A549 (cell line): ENCODE results near the gene OBSCN. TPM values are rescaled to one million over a fixed set of nuclear protein-coding genes. Genes with fewer than 3 reads are reported as not detected.
A peak's percentile ranks its signal among the peaks of the same experiment; 100 is the strongest.
"Not testable (repeated sequence)": the region's sequence is repeated elsewhere in the genome, so short reads cannot be mapped to it uniquely, and the experiment has no call there.

Experiments
- ATAC-seq, 2 experiments: fragments of 200-7000 bp in 1 of 2; fragments of >200 bp in 1 of 2; cut with Nextera tagmentation in 1 of 2; cut with Tn5 transposase in 1 of 2; 3 replicates each; pipeline versions ENCODE4 v1.8.0 to v1.9.1; 2018 to 2020; ENCODE audit warnings: mild to moderate bottlenecking in 1 of 2, moderate library complexity in 1 of 2
- CTCF ChIA-PET: fragments of 300-600 bp; sonication (Branson Sonifier 250); formaldehyde crosslinking; extraction: SDS; loops from one replicate; lab custom pipeline; 2021; ENCODE audit warnings: antibody characterized with exemption, inconsistent platforms; lab: Yijun Ruan, JAX
- POLR2A ChIA-PET: fragments of 350-600 bp; formaldehyde crosslinking; extraction: SDS; loops from one replicate; lab custom pipeline; 2021; ENCODE audit warnings: antibody characterized with exemption, inconsistent platforms; lab: Yijun Ruan, JAX
- DNase-seq, 2 experiments: peaks; one replicate each; pipeline versions ENCODE4 v3.0.0 to v3.0.0-alpha.2; 2011 to 2016; ENCODE audit warnings: low read depth in 1 of 2, low spot score in 1 of 2
- FAIRE-seq: peaks from 2 replicates; lab custom pipeline; 2011; peaks lifted over from hg19 to GRCh38; lab: Jason Lieb, UNC
- H3K27ac ChIP-seq, 2 experiments: fragments of >200 bp; sonication (Bioruptor Twin); formaldehyde crosslinking; 3 replicates each; pipeline ENCODE4 v1.5.1; 2016 to 2017
- H3K4me1 ChIP-seq: fragments of >200 bp; sonication (Bioruptor Twin); formaldehyde crosslinking; 3 replicates; pipeline ENCODE4 v1.6.1; 2016
- H3K4me2 ChIP-seq: fragments of >200 bp; sonication (Bioruptor Twin); formaldehyde crosslinking; 3 replicates; pipeline ENCODE4 v1.6.1; 2016
- H3K4me3 ChIP-seq: fragments of >200 bp; sonication (Bioruptor Twin); formaldehyde crosslinking; 3 replicates; pipeline ENCODE4 v1.5.1; 2016
- H3K9me3 ChIP-seq: fragments of >200 bp; sonication (Bioruptor Twin); formaldehyde crosslinking; 3 replicates; pipeline ENCODE4 v1.6.1; 2016
- BHLHE40 ChIP-seq: IDR thresholded peaks from 2 replicates; pipeline ENCODE4 v1.6.1; 2012; ENCODE audit warnings: low read depth, low read length, inconsistent platforms
- CBX2 ChIP-seq: fragments of 200-600 bp; sonication (generic); IDR thresholded peaks from 2 replicates; pipeline ENCODE4 v1.6.1; 2016; ENCODE audit warnings: low read depth, mild to moderate bottlenecking, borderline replicate concordance
- CBX8 ChIP-seq: fragments of 200-600 bp; sonication (generic); IDR thresholded peaks from 2 replicates; pipeline ENCODE4 v1.6.1; 2016
- CHD2 ChIP-seq: fragments of 150-350 bp; IDR thresholded peaks from 2 replicates; pipeline ENCODE4 v1.6.1; 2014; ENCODE audit warnings: low read length; ENCODE audit not compliant: partially characterized antibody
- EHF ChIP-seq: fragments of 250-450 bp; sonication (Bioruptor Pico); IDR thresholded peaks from 2 replicates; pipeline ENCODE4 v1.5.0; 2020; ENCODE audit warnings: mild to moderate bottlenecking
- FOXS1 ChIP-seq: fragments of 250-450 bp; sonication (Bioruptor Pico); IDR thresholded peaks from 2 replicates; pipeline ENCODE4 v1.5.0; 2020; ENCODE audit warnings: mild to moderate bottlenecking, moderate library complexity
- HDAC2 ChIP-seq: fragments of 200-600 bp; sonication (generic); IDR thresholded peaks from 2 replicates; pipeline ENCODE4 v1.6.1; 2016
- HEYL ChIP-seq: fragments of 250-450 bp; sonication (Bioruptor Pico); IDR thresholded peaks from 2 replicates; pipeline ENCODE4 v1.8.0; 2021; ENCODE audit warnings: mild to moderate bottlenecking, moderate library complexity
- KDM5A ChIP-seq: fragments of 200-600 bp; sonication (generic); IDR thresholded peaks from 2 replicates; pipeline ENCODE4 v1.6.1; 2016; ENCODE audit warnings: antibody characterized with exemption, mild to moderate bottlenecking
- MAFK ChIP-seq: fragments of 450-650 bp; IDR thresholded peaks from 2 replicates; pipeline ENCODE4 v1.6.1; 2014; ENCODE audit not compliant: partially characterized antibody
- NPAS2 ChIP-seq: fragments of 250-450 bp; sonication (Bioruptor Pico); IDR thresholded peaks from 2 replicates; pipeline ENCODE4 v1.8.0; 2022; ENCODE audit warnings: mild to moderate bottlenecking, moderate library complexity, borderline replicate concordance
- RARB ChIP-seq: fragments of 250-450 bp; sonication (Bioruptor Pico); IDR thresholded peaks from 2 replicates; pipeline ENCODE4 v1.8.0; 2021; ENCODE audit warnings: mild to moderate bottlenecking, moderate library complexity
- RFX5 ChIP-seq: fragments of 450-650 bp; IDR thresholded peaks from 2 replicates; pipeline ENCODE4 v1.7.1; 2014; ENCODE audit warnings: antibody characterized with exemption, mild to moderate bottlenecking, moderate library complexity
- SREBF2 ChIP-seq: fragments of 450-650 bp; IDR thresholded peaks from 2 replicates; pipeline ENCODE4 v1.6.1; 2014; ENCODE audit warnings: mild to moderate bottlenecking, moderate library complexity
- USF2 ChIP-seq: fragments of 450-650 bp; IDR thresholded peaks from 2 replicates; pipeline ENCODE4 v1.6.1; 2014; ENCODE audit warnings: antibody characterized with exemption
- ZSCAN20 ChIP-seq: fragments of 250-450 bp; sonication (Bioruptor Pico); IDR thresholded peaks from 2 replicates; pipeline ENCODE4 v1.8.0; 2022; ENCODE audit warnings: mild to moderate bottlenecking, moderate library complexity
- WGBS: methylation state at CpG from one replicate; pipeline ENCODE4 v1.1.6; 2017; ENCODE audit errors: missing lambda C conversion rate; 5-methylcytosine and 5-hydroxymethylcytosine counted together
- polyA plus RNA-seq, 4 experiments: library from polyadenylated mRNA; depleted of rRNA in 3 of 4; stranded (reverse); fragments of >200 nt; fragmentation: RNase III in 1 of 4; extraction: RNeasy Plus Mini Kit Qiagen cat#74134 plus additional on column Dnase treatment in 1 of 4; gene quantifications; 2 replicates in 3 of 4; 3 replicates in 1 of 4; pipeline ENCODE4 v1.2.3, GENCODE V29; 2011 to 2017

Gene OBSCN
- polyA plus RNA-seq, 2 of the 4 experiments (the other 2 are of a cell fraction) = 3.1 to 6.8 TPM

DNA sequence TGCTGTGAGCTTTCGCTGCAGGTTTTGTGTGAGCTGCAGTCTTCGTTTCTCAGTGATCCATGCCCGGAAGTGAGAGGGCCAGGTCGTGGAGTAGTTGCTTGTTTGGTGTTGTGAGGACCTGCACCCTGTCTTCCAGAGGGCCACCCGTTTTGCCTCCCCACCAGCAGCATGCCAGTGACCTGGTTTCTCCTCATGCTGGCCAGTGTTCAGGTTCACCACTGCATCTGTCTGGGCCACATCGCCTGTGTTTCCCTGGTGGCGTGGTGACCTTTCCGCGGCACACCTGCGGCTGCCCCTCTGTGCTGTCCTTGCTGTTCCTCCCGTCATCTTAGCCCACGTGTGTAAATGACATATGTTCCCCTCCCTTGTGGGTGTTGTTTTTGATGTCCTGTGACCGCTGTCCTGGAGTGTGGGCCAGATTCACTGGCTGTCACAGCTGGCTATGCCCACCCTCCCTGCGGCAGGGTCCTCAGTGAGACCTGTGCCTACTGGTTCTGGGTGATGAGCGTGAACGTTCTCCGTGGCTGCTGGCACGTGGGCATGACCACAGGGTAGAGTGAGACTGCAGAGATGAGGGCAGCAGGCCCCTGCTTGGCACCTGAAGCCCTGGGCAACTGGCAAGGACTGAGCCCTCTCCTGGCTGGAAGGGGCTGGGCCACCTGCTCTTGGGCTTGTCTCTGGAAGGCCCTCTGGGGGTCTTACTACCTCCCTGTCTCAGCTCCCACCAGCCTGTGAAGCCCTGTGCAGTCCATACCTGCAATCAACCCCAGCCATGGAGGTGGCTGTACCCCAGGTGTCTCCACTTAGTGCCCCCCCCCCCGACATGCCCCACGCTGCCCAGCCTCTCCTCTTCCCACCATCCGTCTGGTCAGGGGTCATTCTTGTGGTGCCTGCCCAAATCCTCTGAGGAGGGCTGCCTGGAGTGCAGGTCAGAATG, 35.0 kb upstream of the OBSCN start:
- CTCF ChIA-PET = interaction anchor here (0.5 to 2.1 kb wide), 2 partner anchors 173 to 1064 kb away, joined by 3 to 6 read pairs; no protein-coding TSS in a partner anchor
- Histone ChIP-seq H3K9me3 (no peaks in the 10 kb centered on the region), H3K4me2 (no peak overlapping the region; the same call in 2 of the 3 replicates), H3K4me1 (0 out of 3 replicates have a peak, but pooled peaks cover 4% of the 10 kb centered on the region), H3K4me3 (no peak overlapping the region), H3K27ac (no peak overlapping the region)
- FAIRE-seq (no peak), DNase-seq (no peak)
- 88% methylated on average over 17 of the region's 21 CpGs for WGBS
- POLR2A ChIA-PET = no interaction called here
- TF ChIP-seq SREBF2 = no peak
- TF ChIP-seq RARB = no peak
- TF ChIP-seq KDM5A = no peak
- no peak for TF ChIP-seq HDAC2
- no peak for TF ChIP-seq RFX5
- no peak for TF ChIP-seq NPAS2
- no peak for TF ChIP-seq USF2
- TF ChIP-seq FOXS1 (CRISPR knock-in tag) = no peak
- TF ChIP-seq CBX8 = no peak
- no peak for TF ChIP-seq MAFK
- TF ChIP-seq ZSCAN20 (CRISPR knock-in tag) = no peak
- TF ChIP-seq EHF (CRISPR knock-in tag) = no peak
- TF ChIP-seq HEYL (CRISPR knock-in tag) = no peak
- TF ChIP-seq BHLHE40 = no peak
- no peak for TF ChIP-seq CBX2
- TF ChIP-seq, all 56 proteins: peak for 0
- ATAC-seq = no peak

GRCh38 chr1:228173528-228174481, 34.0 kb upstream of the OBSCN start:
- ChIA-PET POLR2A (interaction anchor here (1.6 kb wide), 1 partner anchor 8 kb away, joined by 10 read pairs; the partner anchor contains the start of gene IBA57), CTCF (interaction anchor here (1.3 to 2.1 kb wide), 2 partner anchors 8 to 174 kb away, joined by 6 to 7 read pairs; partner anchors contain the start of gene IBA57)
- DNase-seq = peak; percentile 38 to 39
- not testable (repeated sequence) for H3K4me1 ChIP-seq, H3K4me3 ChIP-seq, FAIRE-seq, H3K9me3 ChIP-seq
- WGBS = 77% methylated on average over 5 of the region's 69 CpGs
- Histone ChIP-seq H3K4me2 (peak overlapping the region; percentile 44; the same call in 2 of the 3 replicates), H3K27ac (peak overlapping the region in 1 of 2 experiments; percentile 19; a peak in 1 of 6 replicates)
- peak; percentile 42 to 74; a peak in 5 of 6 replicates for ATAC-seq

DNA sequence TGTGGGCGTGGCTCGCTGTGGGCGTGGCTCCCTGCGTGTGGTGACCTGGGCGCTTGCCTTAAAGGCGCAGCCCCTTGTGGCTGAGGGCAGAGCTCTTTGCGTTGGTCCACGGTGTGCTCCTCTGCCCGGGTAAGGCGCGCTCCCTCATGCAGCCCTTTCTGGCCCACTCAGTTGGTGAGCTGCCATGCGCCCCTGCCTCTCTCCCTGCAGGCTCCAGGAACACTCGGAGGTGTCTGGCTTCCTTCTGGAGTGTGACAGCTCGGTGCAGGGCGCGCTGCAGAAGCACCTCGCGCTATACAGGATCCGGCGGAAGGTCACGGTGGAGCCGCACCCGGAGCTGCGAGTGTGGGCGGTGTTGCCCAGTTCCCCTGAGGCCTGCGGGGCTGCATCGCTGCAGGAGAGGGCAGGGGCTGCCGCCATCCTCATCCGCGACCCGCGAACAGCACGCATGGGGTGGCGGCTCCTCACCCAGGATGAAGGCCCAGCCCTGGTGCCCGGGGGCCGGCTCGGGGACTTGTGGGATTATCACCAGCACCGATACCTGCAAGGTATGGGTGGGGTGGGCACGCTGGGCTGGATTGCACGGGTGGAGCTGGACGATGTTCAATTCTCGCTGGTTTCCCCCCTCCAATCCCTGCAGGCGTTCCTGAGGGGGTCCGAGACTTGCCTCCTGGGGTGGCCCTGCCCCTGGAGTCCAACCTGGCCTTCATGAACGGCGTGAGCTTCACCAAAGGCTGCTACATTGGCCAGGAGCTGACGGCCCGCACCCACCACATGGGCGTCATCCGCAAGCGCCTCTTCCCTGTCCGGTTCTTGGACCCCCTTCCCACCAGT, 33.1 kb upstream of the OBSCN start:
- FAIRE-seq (no peak), ATAC-seq (peak in 1 of 2 experiments; percentile 67; a peak in 3 of 6 replicates), DNase-seq (peak; percentile 51 to 62)
- ChIA-PET POLR2A (interaction anchor here (1.6 kb wide), 1 partner anchor 9 kb away, joined by 10 read pairs; the partner anchor contains the start of gene IBA57), CTCF (interaction anchor here (1.3 to 2.1 kb wide), 2 partner anchors 9 to 175 kb away, joined by 6 to 7 read pairs; partner anchors contain the start of gene IBA57)
- 0 out of 3 replicates have a peak, but pooled peaks cover 4% of the 10 kb centered on the region for H3K4me1 ChIP-seq
- TF ChIP-seq EHF (CRISPR knock-in tag) = no peak
- TF ChIP-seq CHD2 = no peak
- TF ChIP-seq, all 56 proteins: peak for 0
- Histone ChIP-seq H3K27ac (peak overlapping the region in 1 of 2 experiments; percentile 60; a peak in 1 of 6 replicates), H3K4me2 (no peak overlapping the region), H3K9me3 (no peaks in the 10 kb centered on the region), H3K4me3 (no peak overlapping the region)
- WGBS = 88% methylated on average over 29 of the region's 52 CpGs
